OCI-LY1 (cell line): ENCODE data around the gene ZNF324B.

Experiments used
- H2AFZ ChIP-seq: fragments of 200-600 bp; sonication (generic), shearing (Covaris generic); 2 replicates; pipeline ENCODE4 v1.6.0; 2014; ENCODE audit warnings: antibody characterized with exemption, mild to moderate bottlenecking, low read length
- H3F3A ChIP-seq: fragments of 200-600 bp; sonication (generic), shearing (Covaris generic); 2 replicates; pipeline ENCODE4 v1.6.0; 2014; ENCODE audit warnings: mild to moderate bottlenecking, antibody characterized with exemption, low read length, moderate library complexity; ENCODE audit not compliant: insufficient read depth
- H3K27ac ChIP-seq: fragments of 200-600 bp; sonication (generic); 2 replicates; pipeline ENCODE4 v1.5.1; 2014; ENCODE audit warnings: low read length, mixed run types, mild to moderate bottlenecking, low read depth; ENCODE audit not compliant: poor library complexity, severe bottlenecking
- H3K27me3 ChIP-seq: fragments of 200-600 bp; sonication (generic); 2 replicates; pipeline ENCODE4 v1.6.0; 2014; ENCODE audit warnings: antibody characterized with exemption, mild to moderate bottlenecking, low read length, moderate library complexity; ENCODE audit not compliant: insufficient read depth
- H3K36me3 ChIP-seq: fragments of 200-600 bp; sonication (generic); 2 replicates; pipeline ENCODE4 v1.6.1; 2014; ENCODE audit warnings: mild to moderate bottlenecking, antibody characterized with exemption, low read length, moderate library complexity, mixed read lengths; ENCODE audit not compliant: insufficient read depth
- H3K4me1 ChIP-seq: fragments of 200-600 bp; sonication (generic); 2 replicates; pipeline ENCODE4 v1.5.1; 2014; ENCODE audit warnings: mild to moderate bottlenecking, low read length, moderate library complexity; ENCODE audit not compliant: insufficient read depth, severe bottlenecking
- H3K4me2 ChIP-seq: fragments of 200-600 bp; sonication (generic), shearing (Covaris generic); 2 replicates; pipeline ENCODE4 v1.6.1; 2014; ENCODE audit warnings: low read length
- H3K4me3 ChIP-seq: fragments of 200-600 bp; sonication (generic); 2 replicates; pipeline ENCODE4 v1.5.1; 2014; ENCODE audit warnings: low read length, low read depth, mild to moderate bottlenecking, mixed read lengths; ENCODE audit not compliant: poor library complexity, severe bottlenecking
- H3K79me2 ChIP-seq: fragments of 200-600 bp; shearing (Covaris generic); 2 replicates; pipeline ENCODE4 v1.6.1; 2016; ENCODE audit warnings: mixed run types, low read length, mixed read lengths; ENCODE audit not compliant: insufficient read depth
- H3K9ac ChIP-seq: fragments of 200-600 bp; sonication (generic), shearing (Covaris generic); 2 replicates; pipeline ENCODE4 v1.6.1; 2014; ENCODE audit warnings: mild to moderate bottlenecking, low read length, mixed read lengths
- H3K9me2 ChIP-seq: fragments of 200-600 bp; sonication (generic), shearing (Covaris generic); 2 replicates; pipeline ENCODE4 v1.6.1; 2014; ENCODE audit warnings: low read depth, mild to moderate bottlenecking, low read length, mixed read lengths
- H3K9me3 ChIP-seq: fragments of 200-600 bp; shearing (Covaris generic); 2 replicates; pipeline ENCODE4 v1.6.1; 2014; ENCODE audit warnings: low read length, mixed read lengths
- H4K20me1 ChIP-seq: fragments of 200-600 bp; sonication (generic), shearing (Covaris generic); 2 replicates; pipeline ENCODE4 v1.6.0; 2016; ENCODE audit warnings: mild to moderate bottlenecking, low read length; ENCODE audit not compliant: insufficient read depth
- CTCF ChIP-seq: fragments of 200-600 bp; sonication (generic), shearing (Covaris generic); IDR thresholded peaks from 2 replicates; pipeline ENCODE4 v1.5.1; 2017; ENCODE audit warnings: mild to moderate bottlenecking, antibody characterized with exemption, low read length, moderate library complexity, mixed read lengths
- EZH2 ChIP-seq: fragments of 200-600 bp; sonication (generic), shearing (Covaris generic); IDR thresholded peaks from 2 replicates; pipeline ENCODE4 v1.8.0; 2017; ENCODE audit warnings: borderline replicate concordance, mixed run types, mild to moderate bottlenecking, antibody characterized with exemption, low read length, moderate library complexity, mixed read lengths

Gene ZNF324B

DNA sequence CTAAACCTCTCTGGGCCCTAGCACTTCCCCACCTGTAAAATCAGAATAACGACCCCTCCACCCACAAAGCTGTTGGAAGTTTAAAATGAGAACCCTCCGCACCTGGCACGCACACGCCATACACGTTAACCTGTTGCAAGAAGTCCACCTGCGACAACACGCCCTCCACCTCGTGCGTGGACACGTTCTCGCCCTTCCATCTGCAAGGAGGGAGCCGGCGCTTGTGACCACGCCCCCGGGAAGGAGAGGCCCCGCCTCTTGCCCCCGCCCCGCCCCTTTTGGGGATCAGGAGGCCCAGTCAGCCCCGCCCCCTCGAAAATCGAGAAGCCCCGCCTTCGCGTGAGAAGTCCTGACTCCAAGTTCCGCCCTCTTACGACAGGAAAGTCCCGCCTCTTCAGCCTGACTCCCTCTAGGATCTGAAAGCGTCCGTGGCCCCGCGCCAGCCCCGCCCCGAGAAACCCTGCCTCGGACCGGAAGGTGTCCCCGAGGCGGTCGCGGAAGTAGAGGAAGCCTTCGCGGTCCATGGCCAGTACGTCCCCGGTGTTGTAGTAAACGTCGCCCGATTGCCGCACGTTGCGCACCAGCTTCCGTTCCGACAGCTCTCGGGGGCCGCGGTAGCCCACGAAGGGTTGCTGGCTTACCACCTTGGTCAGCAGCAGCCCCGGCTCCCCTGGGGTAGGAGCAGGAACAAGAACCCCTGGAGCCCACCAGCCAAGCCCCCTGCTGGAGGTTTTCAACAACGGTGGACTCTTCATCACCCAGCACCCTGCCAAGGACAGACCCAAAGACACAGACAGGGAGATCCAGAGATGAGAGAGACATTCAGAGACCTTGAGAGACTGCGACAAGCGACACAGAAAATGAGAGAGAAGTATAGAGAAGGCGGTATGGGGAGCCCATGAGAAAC is 47.9 kb downstream of the ZNF324B start:
- peak overlapping the region; percentile 43; the same call in 1 of the 2 replicates for H2AFZ ChIP-seq
- peaks cover 24% of the 10 kb centered on the region for H3K4me1 ChIP-seq
- no peaks in the 10 kb centered on the region for H4K20me1 ChIP-seq
- H3K9ac ChIP-seq: peak overlapping the region; percentile 79
- no peaks in the 10 kb centered on the region for H3K27me3 ChIP-seq
- no peaks in the 10 kb centered on the region for H3K9me2 ChIP-seq
- peak overlapping the region; percentile 77 for H3K4me3 ChIP-seq
- no peaks in the 10 kb centered on the region for H3K9me3 ChIP-seq
- TF ChIP-seq EZH2: no peak
- peak; percentile 39; the same call in 1 of the 2 replicates for TF ChIP-seq CTCF
- no peaks in the 10 kb centered on the region for H3F3A ChIP-seq
- no peaks in the 10 kb centered on the region for H3K79me2 ChIP-seq
- no peaks in the 10 kb centered on the region for H3K36me3 ChIP-seq
- peak overlapping the region; percentile 49 for H3K27ac ChIP-seq
- peak overlapping the region; percentile 94 for H3K4me2 ChIP-seq

DNA sequence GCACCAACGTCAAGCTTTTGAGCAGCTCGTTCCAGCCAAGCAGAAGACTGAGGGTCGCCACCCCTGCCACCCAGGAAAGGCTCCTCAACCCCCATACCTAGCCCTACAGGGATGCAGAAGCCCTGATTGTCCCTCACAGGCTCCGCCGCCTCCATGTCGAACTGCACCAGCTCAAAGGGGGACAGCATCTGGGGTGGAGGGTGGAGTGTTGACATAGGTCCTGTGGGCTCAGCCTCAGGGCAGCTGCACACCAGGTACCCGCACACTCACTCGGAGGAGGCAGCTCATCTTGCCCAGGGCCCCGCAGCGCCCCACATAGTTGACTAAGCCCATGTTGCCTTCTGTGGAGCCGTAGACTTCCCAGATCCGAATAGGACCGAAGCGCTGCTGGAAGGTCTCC is 48.8 kb downstream of the ZNF324B start:
- Histone ChIP-seq H3K4me3 (no peak overlapping the region), H3K36me3 (no peaks in the 10 kb centered on the region), H2AFZ (no peak overlapping the region), H3K9me3 (no peaks in the 10 kb centered on the region), H4K20me1 (no peaks in the 10 kb centered on the region), H3K79me2 (no peaks in the 10 kb centered on the region), H3K27me3 (no peaks in the 10 kb centered on the region), H3K9ac (no peak overlapping the region), H3K4me1 (peaks cover 24% of the 10 kb centered on the region), H3K27ac (no peak overlapping the region), H3K9me2 (no peaks in the 10 kb centered on the region), H3F3A (no peaks in the 10 kb centered on the region), H3K4me2 (no peak overlapping the region)
- TF ChIP-seq EZH2: no peak
